Ovary (tissue), 3 donors: ENCODE measurements around the gene POLA2.

Experiments
- EP300 ChIP-seq: sonication (generic); formaldehyde crosslinking; IDR thresholded peaks from one replicate; pipeline ENCODE4 v1.6.1; 2017; ENCODE audit warnings: antibody characterized with exemption
- TF ChIP-seq, protein P1 (sequence below), 3 donors: fragments of 450-650 bp in 2 of 3; fragments of 200-600 bp in 1 of 3; IDR thresholded peaks; one replicate each; pipeline versions ENCODE4 v1.5.1 to v1.8.0; 2016 to 2022; ENCODE audit warnings: antibody characterized with exemption in 3 of 3, mild to moderate bottlenecking in 1 of 3
- donor health status: DM: no; HTN: no; CAD: no.

DNA sequence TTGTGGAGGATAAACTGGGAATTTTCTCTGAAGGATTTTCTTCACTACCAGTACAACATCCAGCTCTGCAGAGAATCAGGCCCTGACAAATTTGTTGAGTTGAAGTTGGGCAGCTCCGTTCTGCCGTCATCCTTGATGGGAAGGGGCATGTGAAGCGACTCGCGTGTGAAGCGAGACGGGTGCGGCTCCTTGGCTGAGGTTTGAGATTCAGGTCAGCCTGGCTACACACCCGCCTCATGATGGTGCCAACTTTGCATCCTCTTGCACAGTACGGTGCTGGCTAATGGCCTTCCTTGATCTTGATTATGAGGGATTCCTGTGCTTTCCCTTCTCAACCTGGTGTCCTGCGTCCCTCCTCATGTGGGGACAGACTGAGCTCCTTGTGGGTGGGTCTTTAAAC, 33.2 kb downstream of the POLA2 start:
- TF ChIP-seq EP300, result no peak
- TF ChIP-seq, protein P1, sequence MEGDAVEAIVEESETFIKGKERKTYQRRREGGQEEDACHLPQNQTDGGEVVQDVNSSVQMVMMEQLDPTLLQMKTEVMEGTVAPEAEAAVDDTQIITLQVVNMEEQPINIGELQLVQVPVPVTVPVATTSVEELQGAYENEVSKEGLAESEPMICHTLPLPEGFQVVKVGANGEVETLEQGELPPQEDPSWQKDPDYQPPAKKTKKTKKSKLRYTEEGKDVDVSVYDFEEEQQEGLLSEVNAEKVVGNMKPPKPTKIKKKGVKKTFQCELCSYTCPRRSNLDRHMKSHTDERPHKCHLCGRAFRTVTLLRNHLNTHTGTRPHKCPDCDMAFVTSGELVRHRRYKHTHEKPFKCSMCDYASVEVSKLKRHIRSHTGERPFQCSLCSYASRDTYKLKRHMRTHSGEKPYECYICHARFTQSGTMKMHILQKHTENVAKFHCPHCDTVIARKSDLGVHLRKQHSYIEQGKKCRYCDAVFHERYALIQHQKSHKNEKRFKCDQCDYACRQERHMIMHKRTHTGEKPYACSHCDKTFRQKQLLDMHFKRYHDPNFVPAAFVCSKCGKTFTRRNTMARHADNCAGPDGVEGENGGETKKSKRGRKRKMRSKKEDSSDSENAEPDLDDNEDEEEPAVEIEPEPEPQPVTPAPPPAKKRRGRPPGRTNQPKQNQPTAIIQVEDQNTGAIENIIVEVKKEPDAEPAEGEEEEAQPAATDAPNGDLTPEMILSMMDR (IDR thresholded peaks at IDR 0.05), result no peak
